ENCODE measurements around the gene MINDY3.

GRCh38 chr10:15863323-15863722 lies 3.0 kb upstream of the MINDY3 start:
- TF ChIP-seq, protein P1, sequence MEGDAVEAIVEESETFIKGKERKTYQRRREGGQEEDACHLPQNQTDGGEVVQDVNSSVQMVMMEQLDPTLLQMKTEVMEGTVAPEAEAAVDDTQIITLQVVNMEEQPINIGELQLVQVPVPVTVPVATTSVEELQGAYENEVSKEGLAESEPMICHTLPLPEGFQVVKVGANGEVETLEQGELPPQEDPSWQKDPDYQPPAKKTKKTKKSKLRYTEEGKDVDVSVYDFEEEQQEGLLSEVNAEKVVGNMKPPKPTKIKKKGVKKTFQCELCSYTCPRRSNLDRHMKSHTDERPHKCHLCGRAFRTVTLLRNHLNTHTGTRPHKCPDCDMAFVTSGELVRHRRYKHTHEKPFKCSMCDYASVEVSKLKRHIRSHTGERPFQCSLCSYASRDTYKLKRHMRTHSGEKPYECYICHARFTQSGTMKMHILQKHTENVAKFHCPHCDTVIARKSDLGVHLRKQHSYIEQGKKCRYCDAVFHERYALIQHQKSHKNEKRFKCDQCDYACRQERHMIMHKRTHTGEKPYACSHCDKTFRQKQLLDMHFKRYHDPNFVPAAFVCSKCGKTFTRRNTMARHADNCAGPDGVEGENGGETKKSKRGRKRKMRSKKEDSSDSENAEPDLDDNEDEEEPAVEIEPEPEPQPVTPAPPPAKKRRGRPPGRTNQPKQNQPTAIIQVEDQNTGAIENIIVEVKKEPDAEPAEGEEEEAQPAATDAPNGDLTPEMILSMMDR (IDR thresholded peaks at IDR 0.05): no peak
- no peak for TF ChIP-seq EZH2 (IDR thresholded peaks at IDR 0.05; ENCODE audit: borderline replicate concordance, insufficient read depth, low read depth, low read length, poor library complexity, severe bottlenecking)
